Rectal smooth muscle tissue (tissue), 1 donor: ENCODE results near the gene SLC17A9.

Experiments used
- H3K27ac ChIP-seq: one replicate; pipeline ENCODE4 v1.7.0; 2013; ENCODE audit warnings: low read depth, low read length, inconsistent platforms
- H3K27me3 ChIP-seq: one replicate; pipeline ENCODE4 v1.7.0; 2013; ENCODE audit warnings: low read length; ENCODE audit not compliant: control insufficient read depth, insufficient read depth
- H3K36me3 ChIP-seq: one replicate; pipeline ENCODE4 v1.7.0; 2013; ENCODE audit warnings: low read length; ENCODE audit not compliant: control insufficient read depth, insufficient read depth
- H3K4me1 ChIP-seq: one replicate; pipeline ENCODE4 v1.7.0; 2013; ENCODE audit warnings: low read length; ENCODE audit not compliant: control insufficient read depth, insufficient read depth
- H3K4me3 ChIP-seq: one replicate; pipeline ENCODE4 v1.7.0; 2013; ENCODE audit warnings: low read length
- H3K9ac ChIP-seq: one replicate; pipeline ENCODE4 v1.7.0; 2013; ENCODE audit warnings: low read length

Gene SLC17A9

GRCh38 chr20:62993856-62994494 lies 41.5 kb downstream of the SLC17A9 start:
- Histone ChIP-seq H3K36me3 (no peaks in the 10 kb centered on the region), H3K27ac (no peak overlapping the region), H3K4me3 (no peak overlapping the region), H3K27me3 (peaks cover 11% of the 10 kb centered on the region), H3K4me1 (no peaks in the 10 kb centered on the region), H3K9ac (no peak overlapping the region)

GRCh38 chr20:62994869-62995281 lies 42.4 kb downstream of the SLC17A9 start:
- Histone ChIP-seq H3K27ac (no peak overlapping the region), H3K4me1 (no peaks in the 10 kb centered on the region), H3K36me3 (no peaks in the 10 kb centered on the region), H3K9ac (no peak overlapping the region), H3K4me3 (no peak overlapping the region), H3K27me3 (peaks cover 15% of the 10 kb centered on the region)

- H3K27ac ChIP-seq = no peak overlapping the region
- H3K4me3 ChIP-seq = no peak overlapping the region
- no peaks in the 10 kb centered on the region for H3K4me1 ChIP-seq
- no peaks in the 10 kb centered on the region for H3K36me3 ChIP-seq
- peaks cover 15% of the 10 kb centered on the region for H3K27me3 ChIP-seq
- no peak overlapping the region for H3K9ac ChIP-seq
These were observed 43.0 kb downstream of the SLC17A9 start for GRCh38 chr20:62995481-62995880.

GRCh38 chr20:62995898-62996595 lies 43.5 kb downstream of the SLC17A9 start:
- Histone ChIP-seq H3K4me3 (no peak overlapping the region), H3K27ac (no peak overlapping the region), H3K9ac (no peak overlapping the region), H3K4me1 (no peaks in the 10 kb centered on the region), H3K27me3 (peaks cover 15% of the 10 kb centered on the region), H3K36me3 (no peaks in the 10 kb centered on the region)

- no peak overlapping the region for H3K4me3 ChIP-seq
- no peak overlapping the region for H3K9ac ChIP-seq
- peaks cover 15% of the 10 kb centered on the region for H3K27me3 ChIP-seq
- no peak overlapping the region for H3K27ac ChIP-seq
- H3K4me1 ChIP-seq = no peaks in the 10 kb centered on the region
- H3K36me3 ChIP-seq = no peaks in the 10 kb centered on the region
These were observed 44.1 kb downstream of the SLC17A9 start for GRCh38 chr20:62996596-62996982.

- no peaks in the 10 kb centered on the region for H3K36me3 ChIP-seq
- H3K4me1 ChIP-seq = no peaks in the 10 kb centered on the region
- no peak overlapping the region for H3K27ac ChIP-seq
- H3K9ac ChIP-seq = no peak overlapping the region
- H3K27me3 ChIP-seq = peaks cover 13% of the 10 kb centered on the region
- H3K4me3 ChIP-seq = no peak overlapping the region
These were observed 45.0 kb downstream of the SLC17A9 start for GRCh38 chr20:62997417-62998035.

GRCh38 chr20:62998449-62998848 lies 45.9 kb downstream of the SLC17A9 start:
- H3K27ac ChIP-seq = no peak overlapping the region
- H3K4me3 ChIP-seq = no peak overlapping the region
- H3K4me1 ChIP-seq = no peaks in the 10 kb centered on the region
- peaks cover 13% of the 10 kb centered on the region for H3K27me3 ChIP-seq
- H3K36me3 ChIP-seq = no peaks in the 10 kb centered on the region
- H3K9ac ChIP-seq = no peak overlapping the region

- no peaks in the 10 kb centered on the region for H3K36me3 ChIP-seq
- no peak overlapping the region for H3K4me3 ChIP-seq
- H3K4me1 ChIP-seq = no peaks in the 10 kb centered on the region
- H3K9ac ChIP-seq = no peak overlapping the region
- no peak overlapping the region for H3K27ac ChIP-seq
- H3K27me3 ChIP-seq = peaks cover 18% of the 10 kb centered on the region
These were observed 47.1 kb downstream of the SLC17A9 start for GRCh38 chr20:62999580-62999979.

GRCh38 chr20:63000036-63000435 lies 47.5 kb downstream of the SLC17A9 start:
- Histone ChIP-seq H3K36me3 (no peaks in the 10 kb centered on the region), H3K27ac (no peak overlapping the region), H3K9ac (no peak overlapping the region), H3K27me3 (peaks cover 23% of the 10 kb centered on the region), H3K4me1 (no peaks in the 10 kb centered on the region), H3K4me3 (no peak overlapping the region)

GRCh38 chr20:63000958-63001357 lies 48.4 kb downstream of the SLC17A9 start:
- Histone ChIP-seq H3K9ac (no peak overlapping the region), H3K4me1 (no peaks in the 10 kb centered on the region), H3K27me3 (peaks cover 31% of the 10 kb centered on the region), H3K36me3 (no peaks in the 10 kb centered on the region), H3K27ac (no peak overlapping the region), H3K4me3 (no peak overlapping the region)

GRCh38 chr20:63002511-63002910 lies 50.0 kb downstream of the SLC17A9 start:
- no peaks in the 10 kb centered on the region for H3K36me3 ChIP-seq
- peaks cover 36% of the 10 kb centered on the region for H3K27me3 ChIP-seq
- H3K9ac ChIP-seq = no peak overlapping the region
- H3K4me1 ChIP-seq = no peaks in the 10 kb centered on the region
- H3K27ac ChIP-seq = no peak overlapping the region
- H3K4me3 ChIP-seq = no peak overlapping the region

- H3K4me3 ChIP-seq = no peak overlapping the region
- no peak overlapping the region for H3K27ac ChIP-seq
- no peaks in the 10 kb centered on the region for H3K4me1 ChIP-seq
- H3K36me3 ChIP-seq = no peaks in the 10 kb centered on the region
- peaks cover 43% of the 10 kb centered on the region for H3K27me3 ChIP-seq
- H3K9ac ChIP-seq = no peak overlapping the region
These were observed 51.0 kb downstream of the SLC17A9 start for GRCh38 chr20:63003546-63003945.
